C4-2B (cell line): ENCODE measurements around the gene SRPK2.

Source experiments
- ZFX ChIP-seq: fragments of 450-650 bp; IDR thresholded peaks from 2 replicates; pipeline ENCODE4 v1.6.1; 2017
- TF ChIP-seq, protein P1 (sequence below): fragments of 450-650 bp; conservative IDR thresholded peaks from 2 replicates; pipeline ENCODE4 v1.5.1; 2017; ENCODE audit warnings: mild to moderate bottlenecking

DNA sequence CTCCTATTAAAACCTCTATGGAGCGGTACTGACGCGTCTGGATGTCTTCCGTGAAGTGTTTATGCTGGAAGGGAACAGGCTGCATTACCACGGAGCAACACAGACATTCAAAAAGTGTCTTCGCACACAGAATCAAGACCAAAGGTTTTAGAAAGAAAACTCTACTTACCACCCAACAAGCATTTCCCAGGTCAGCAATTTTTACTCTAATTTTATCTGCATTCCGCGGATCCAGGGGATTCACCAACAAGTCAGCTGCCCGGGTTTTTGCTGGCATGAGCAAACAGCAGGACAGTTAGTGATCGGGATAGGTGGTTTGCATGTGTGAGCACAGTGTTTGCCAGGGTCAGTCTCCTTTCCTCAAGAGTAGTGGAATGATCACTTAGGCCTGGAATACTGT, 255.9 kb downstream of the SRPK2 start:
- TF ChIP-seq, protein P1, sequence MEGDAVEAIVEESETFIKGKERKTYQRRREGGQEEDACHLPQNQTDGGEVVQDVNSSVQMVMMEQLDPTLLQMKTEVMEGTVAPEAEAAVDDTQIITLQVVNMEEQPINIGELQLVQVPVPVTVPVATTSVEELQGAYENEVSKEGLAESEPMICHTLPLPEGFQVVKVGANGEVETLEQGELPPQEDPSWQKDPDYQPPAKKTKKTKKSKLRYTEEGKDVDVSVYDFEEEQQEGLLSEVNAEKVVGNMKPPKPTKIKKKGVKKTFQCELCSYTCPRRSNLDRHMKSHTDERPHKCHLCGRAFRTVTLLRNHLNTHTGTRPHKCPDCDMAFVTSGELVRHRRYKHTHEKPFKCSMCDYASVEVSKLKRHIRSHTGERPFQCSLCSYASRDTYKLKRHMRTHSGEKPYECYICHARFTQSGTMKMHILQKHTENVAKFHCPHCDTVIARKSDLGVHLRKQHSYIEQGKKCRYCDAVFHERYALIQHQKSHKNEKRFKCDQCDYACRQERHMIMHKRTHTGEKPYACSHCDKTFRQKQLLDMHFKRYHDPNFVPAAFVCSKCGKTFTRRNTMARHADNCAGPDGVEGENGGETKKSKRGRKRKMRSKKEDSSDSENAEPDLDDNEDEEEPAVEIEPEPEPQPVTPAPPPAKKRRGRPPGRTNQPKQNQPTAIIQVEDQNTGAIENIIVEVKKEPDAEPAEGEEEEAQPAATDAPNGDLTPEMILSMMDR = no peak
- TF ChIP-seq ZFX = no peak
